ENCODE data around the gene NPHP4. TPM values are rescaled to one million over a fixed set of nuclear protein-coding genes. Genes with fewer than 3 reads are reported as not detected.

The NPHP4 gene
- polyA plus RNA-seq, 3 donors = 0.39 to 13.7 (median 1.2) TPM

- Histone ChIP-seq H4K20me1 (ENCODE audit: insufficient read depth, low read length) (no peaks in the 10 kb centered on the region), H3K4me3 (replicated peaks in 1 of 3; ENCODE audit: low read depth in 2 of 3, low read length in 3 of 3) (no peak overlapping the region), H3K4me2 (replicated peaks; ENCODE audit: extremely low read depth, low read length, poor library complexity, severe bottlenecking) (no peak overlapping the region), H2AFZ (ENCODE audit: insufficient read depth, low read depth, low read length, poor library complexity, severe bottlenecking) (no peak overlapping the region), H3K36me3 (replicated peaks in 1 of 2; ENCODE audit: control insufficient read depth in 1 of 2, insufficient read depth in 2 of 2, low read length in 2 of 2) (peaks cover 7 to 33% of the 10 kb centered on the region in 2 donors), H3K4me1 (ENCODE audit: control insufficient read depth in 1 of 2, insufficient read depth in 2 of 2, low read length in 2 of 2) (no peaks in the 10 kb centered on the region), H3K27ac (ENCODE audit: low read depth in 1 of 2, low read length in 2 of 2) (no peak overlapping the region), H3K9ac (ENCODE audit: insufficient read depth, low read length, poor library complexity, severe bottlenecking) (no peak overlapping the region), H3K79me2 (ENCODE audit: insufficient read depth, low read length) (no peaks in the 10 kb centered on the region), H3K9me3 (replicated peaks in 1 of 2; ENCODE audit: control insufficient read depth in 1 of 2, insufficient read depth in 1 of 2, low read length in 2 of 2) (no peaks in the 10 kb centered on the region), H3K27me3 (ENCODE audit: control insufficient read depth in 2 of 2, insufficient read depth in 2 of 2, low read length in 2 of 2) (no peaks in the 10 kb centered on the region)
- intact Hi-C loops (cut with micrococcal nuclease) = no loop called here
- DNase-seq = no peak
- 92% methylated on average over 13 of the region's 19 CpGs for WGBS (ENCODE audit: insufficient coverage)
- Mint-ChIP-seq H3K9me3 (no peaks in the 10 kb centered on the region), H3K4me3 (no peak overlapping the region), H3K36me3 (peaks cover 42 to 52% of the 10 kb centered on the region in 2 donors), H3K27me3 (ENCODE audit: low read depth in 3 of 3) (peaks cover 0 to 2% (median 0%) of the 10 kb centered on the region in 3 donors), H3K27ac (no peak overlapping the region), H3K4me1 (no peaks in the 10 kb centered on the region)
- TF ChIP-seq CTCF (IDR thresholded peaks at IDR 0.05) = no peak
Observed at GRCh38 chr1:5951846-5952410, 40.3 kb downstream of the NPHP4 start.

- H3K27ac ChIP-seq (ENCODE audit: low read depth in 1 of 2, low read length in 2 of 2) = no peak overlapping the region
- H3K4me1 ChIP-seq (ENCODE audit: control insufficient read depth in 1 of 2, insufficient read depth in 2 of 2, low read length in 2 of 2) = no peaks in the 10 kb centered on the region
- no peak for TF ChIP-seq CTCF (IDR thresholded peaks at IDR 0.05)
- H3K27me3 Mint-ChIP-seq (ENCODE audit: low read depth in 3 of 3) = peaks cover 0 to 2% (median 0%) of the 10 kb centered on the region in 3 donors
- H3K9ac ChIP-seq (ENCODE audit: insufficient read depth, low read length, poor library complexity, severe bottlenecking) = no peak overlapping the region
- no peak overlapping the region for H3K4me3 Mint-ChIP-seq
- no peaks in the 10 kb centered on the region for H3K4me1 Mint-ChIP-seq
- H3K4me2 ChIP-seq (replicated peaks; ENCODE audit: extremely low read depth, low read length, poor library complexity, severe bottlenecking) = no peak overlapping the region
- no peaks in the 10 kb centered on the region for H3K79me2 ChIP-seq (ENCODE audit: insufficient read depth, low read length)
- 96% methylated on average over 18 of the region's 24 CpGs for WGBS (ENCODE audit: insufficient coverage)
- H2AFZ ChIP-seq (ENCODE audit: insufficient read depth, low read depth, low read length, poor library complexity, severe bottlenecking) = no peak overlapping the region
- peak overlapping the region in 1 of 7 donors; percentile 24 for H3K27ac Mint-ChIP-seq
- no peaks in the 10 kb centered on the region for H3K9me3 Mint-ChIP-seq
- H3K36me3 ChIP-seq (replicated peaks in 1 of 2; ENCODE audit: control insufficient read depth in 1 of 2, insufficient read depth in 2 of 2, low read length in 2 of 2) = peaks cover 9 to 34% of the 10 kb centered on the region in 2 donors
- no peak overlapping the region for H3K4me3 ChIP-seq (replicated peaks in 1 of 3; ENCODE audit: low read depth in 2 of 3, low read length in 3 of 3)
- H3K9me3 ChIP-seq (replicated peaks in 1 of 2; ENCODE audit: control insufficient read depth in 1 of 2, insufficient read depth in 1 of 2, low read length in 2 of 2) = no peaks in the 10 kb centered on the region
- intact Hi-C loops (cut with micrococcal nuclease) = no loop called here
- H3K36me3 Mint-ChIP-seq = peaks cover 47 to 53% of the 10 kb centered on the region in 2 donors
- H3K27me3 ChIP-seq (ENCODE audit: control insufficient read depth in 2 of 2, insufficient read depth in 2 of 2, low read length in 2 of 2) = no peaks in the 10 kb centered on the region
- H4K20me1 ChIP-seq (ENCODE audit: insufficient read depth, low read length) = no peaks in the 10 kb centered on the region
- no peak for DNase-seq
Observed at GRCh38 chr1:5950994-5951785, 41.0 kb downstream of the NPHP4 start.
